Inflammatory macrophage treated with lipopolysaccharide for 1 hour (primary cell): ENCODE results near the gene GPR137.
"Not testable (repeated sequence)": the region's sequence is repeated elsewhere in the genome, so short reads cannot be mapped to it uniquely, and the experiment has no call there.

Experiments used
- DNase-seq, 2 donors: peaks; one replicate each; pipeline ENCODE4 v3.0.0-alpha.2; 2020 to 2022

Gene GPR137

DNA sequence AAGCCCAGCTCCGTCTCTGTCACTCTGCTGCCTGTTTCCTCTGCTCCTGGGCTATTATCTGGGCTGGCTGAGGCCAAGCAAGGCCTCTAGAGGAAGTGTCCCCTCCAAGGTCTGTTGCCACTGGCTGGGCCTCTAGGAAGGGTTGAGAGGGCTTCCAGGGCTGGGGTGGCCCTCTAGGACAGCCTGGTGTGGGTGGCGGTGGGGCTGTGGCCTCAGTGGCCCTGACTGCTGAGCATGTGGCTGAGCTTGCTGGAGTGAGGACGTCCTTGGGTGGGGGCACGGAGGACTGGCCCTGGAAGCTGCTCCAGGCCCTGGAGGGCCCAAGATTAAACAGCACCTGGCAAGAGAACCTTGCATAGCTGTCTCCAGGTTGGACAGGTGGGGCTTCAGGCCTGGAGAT, 38.3 kb downstream of the GPR137 start:
- DNase-seq, result not testable (repeated sequence)

DNA sequence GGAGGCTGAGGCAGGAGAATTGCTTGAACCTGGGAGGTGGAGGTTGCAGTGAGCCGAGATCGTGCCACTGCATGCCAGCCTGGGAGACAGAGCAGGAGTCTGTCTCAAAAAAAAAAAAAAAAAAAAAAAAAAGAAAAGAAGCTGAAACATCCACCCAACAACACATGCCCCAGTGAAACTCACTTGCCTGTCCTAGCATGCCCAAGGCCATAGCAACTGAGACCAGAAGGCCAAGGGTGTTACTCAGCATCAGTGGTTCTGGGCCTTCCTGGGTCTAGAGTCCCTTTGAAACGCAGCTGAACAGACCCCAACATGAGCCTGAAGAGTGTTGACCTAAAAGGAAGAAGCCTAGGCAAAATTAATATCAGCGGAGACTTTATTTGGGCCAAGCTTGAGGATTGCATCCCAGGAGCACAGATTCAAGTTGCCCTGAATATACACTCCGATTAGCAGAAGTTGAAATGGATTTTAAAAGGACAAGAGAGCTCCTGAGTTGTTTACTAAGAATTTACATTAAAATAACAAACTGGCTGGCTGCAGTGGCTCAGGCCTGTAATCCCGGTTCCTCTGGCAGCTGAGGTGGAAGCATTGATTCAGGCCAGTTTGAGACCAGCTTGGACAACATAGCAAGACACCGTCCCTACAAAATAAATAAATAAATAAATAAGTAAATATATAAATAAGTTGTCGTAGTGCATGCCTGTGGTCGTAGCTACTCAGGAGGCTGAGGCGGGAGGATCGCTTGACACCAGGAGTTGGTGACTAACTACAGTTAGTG, 39.2 kb downstream of the GPR137 start:
- DNase-seq, result no peak

GRCh38 chr11:64327375-64327774, 41.7 kb downstream of the GPR137 start:
- no peak for DNase-seq

- no peak for DNase-seq
Measured at GRCh38 chr11:64327993-64328392, 42.3 kb downstream of the GPR137 start.

DNA sequence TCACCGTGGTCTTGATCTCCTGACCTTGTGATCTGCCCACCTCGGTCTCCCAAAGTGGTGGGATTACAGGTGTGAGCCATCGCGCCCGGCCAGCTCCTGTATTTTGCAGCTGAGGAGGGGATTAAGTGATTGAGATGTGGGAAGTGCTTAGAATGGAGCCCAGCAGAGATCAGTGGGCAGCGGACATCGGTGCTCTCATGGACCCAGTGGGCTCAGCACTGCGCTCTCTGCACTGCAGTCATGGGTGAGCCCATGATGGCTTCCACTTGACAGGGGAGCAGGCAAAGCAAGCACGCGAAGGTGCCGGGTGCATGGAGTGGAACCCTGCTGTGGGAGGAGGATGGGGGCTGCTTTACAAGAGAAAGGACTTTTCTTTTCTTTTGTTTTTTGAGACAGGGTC, 45.2 kb downstream of the GPR137 start:
- no peak for DNase-seq

GRCh38 chr11:64331569-64332371, 46.1 kb downstream of the GPR137 start:
- peak; percentile 84 to 85 for DNase-seq

GRCh38 chr11:64333556-64333955, 47.9 kb downstream of the GPR137 start:
- no peak for DNase-seq

- peak; percentile 64 to 76 for DNase-seq
Measured at GRCh38 chr11:64334764-64335735, 49.4 kb downstream of the GPR137 start.

DNA sequence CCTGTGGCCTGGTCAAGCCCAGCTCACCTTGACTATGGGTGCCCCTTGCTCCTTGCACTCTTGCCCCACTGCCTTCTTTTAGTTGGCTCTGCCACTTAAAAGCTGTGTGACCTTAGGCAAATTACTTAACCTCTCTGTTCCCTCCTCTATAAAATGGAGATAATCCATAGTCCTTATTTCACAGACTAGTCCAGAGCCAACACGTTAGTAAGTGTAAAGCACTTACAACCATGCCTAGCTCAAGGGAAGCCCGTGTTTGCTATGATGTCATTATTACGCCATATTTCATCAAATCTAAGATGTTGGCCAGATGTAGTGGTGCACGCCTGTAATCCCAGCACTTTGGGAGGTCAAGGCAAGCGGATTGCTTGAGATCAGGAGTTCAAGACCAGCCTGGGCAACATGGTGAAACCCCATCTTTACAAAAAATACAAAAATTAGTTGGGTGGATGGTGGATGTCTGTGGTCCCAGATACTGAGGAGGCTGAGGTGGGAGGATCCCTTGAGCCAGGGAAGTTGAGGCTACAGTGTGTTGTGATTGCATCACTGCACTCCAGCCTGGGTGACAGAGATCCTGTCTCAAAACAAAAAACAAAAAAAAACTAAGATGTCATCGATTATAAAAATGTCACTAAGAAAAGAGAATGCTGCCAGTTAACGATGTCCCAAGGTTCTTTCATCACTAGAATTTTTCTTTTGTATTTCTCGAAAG, 52.0 kb downstream of the GPR137 start:
- DNase-seq, result no peak

DNA sequence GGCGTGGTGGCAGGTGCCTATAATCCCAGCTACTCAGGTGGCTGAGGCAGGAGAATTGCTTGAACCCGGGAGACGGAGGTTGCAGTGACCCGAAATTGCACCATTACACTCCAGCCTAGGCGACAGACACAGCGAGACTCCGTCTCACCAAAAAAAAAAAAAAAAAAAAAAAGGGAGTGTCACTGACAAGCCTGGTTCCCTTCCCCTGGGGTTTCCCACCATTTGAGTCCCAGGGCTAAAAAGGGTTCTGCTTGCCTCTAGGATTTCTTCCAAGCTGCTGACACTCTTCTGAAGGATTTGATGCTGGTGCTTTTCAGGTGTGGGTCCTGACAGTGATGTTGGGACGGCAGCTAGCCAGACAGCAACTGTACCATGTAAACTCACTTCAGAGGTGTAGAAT, 53.1 kb downstream of the GPR137 start:
- DNase-seq, result no peak
